Large intestine (tissue), 3 donors: Measurements from ENCODE around the gene GSG1L. TPM values are rescaled to one million over a fixed set of nuclear protein-coding genes. Genes with fewer than 3 reads are reported as not detected.

ENCODE experiments used
- DNase-seq, 2 donors: peaks; one replicate each; pipeline versions ENCODE4 v3.0.0 to v3.0.0-alpha.2; 2013
- H3K27ac ChIP-seq: one replicate; pipeline ENCODE4 v1.5.1; 2013; ENCODE audit warnings: low read length
- H3K27me3 ChIP-seq: 2 replicates; pipeline ENCODE4 v1.6.1; 2013; ENCODE audit warnings: low read length; ENCODE audit not compliant: control insufficient read depth, insufficient read depth
- H3K36me3 ChIP-seq: 2 replicates; pipeline ENCODE4 v1.6.1; 2013; ENCODE audit warnings: low read length; ENCODE audit not compliant: control insufficient read depth, insufficient read depth
- H3K4me1 ChIP-seq: one replicate; pipeline ENCODE4 v1.6.1; 2013; ENCODE audit warnings: low read length; ENCODE audit not compliant: control insufficient read depth, insufficient read depth
- H3K4me3 ChIP-seq: one replicate; pipeline ENCODE4 v1.5.1; 2013; ENCODE audit warnings: low read length
- H3K9me3 ChIP-seq: one replicate; pipeline ENCODE4 v1.6.1; 2013; ENCODE audit warnings: mild to moderate bottlenecking, low read depth, low read length, moderate library complexity; ENCODE audit not compliant: control insufficient read depth
- WGBS: methylation state at CpG from one replicate; pipeline ENCODE4 v1.1.5; 2013; ENCODE audit warnings: low lambda C conversion rate; ENCODE audit not compliant: insufficient coverage; 5-methylcytosine and 5-hydroxymethylcytosine counted together
- polyA plus RNA-seq: library from polyadenylated mRNA; unstranded; fragments of 120-200 nt; gene quantifications from one replicate; pipeline ENCODE4 v1.2.1, GENCODE V29; 2013

The GSG1L gene
- polyA plus RNA-seq, 1 donor = 1.2 TPM

DNA sequence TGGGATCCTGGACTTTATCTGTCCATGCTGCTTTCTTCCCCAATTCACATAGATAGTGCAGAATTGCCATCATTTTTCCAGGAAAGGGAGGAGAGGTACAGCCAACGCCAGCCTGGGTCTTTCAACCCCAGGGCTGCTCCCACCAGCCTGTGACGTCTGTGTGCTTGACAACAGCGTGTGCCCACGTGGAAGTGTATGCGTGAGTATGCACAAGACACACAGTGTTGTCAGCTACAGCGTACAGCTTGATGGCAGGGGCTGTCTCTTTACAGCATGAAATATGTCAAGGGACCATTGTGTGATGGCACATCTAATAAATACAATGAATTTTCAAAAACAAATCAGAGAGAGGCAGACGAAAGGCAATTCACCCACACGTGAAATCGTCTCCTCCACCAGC lies 62.3 kb downstream of the GSG1L start:
- Histone ChIP-seq H3K27me3 (no peaks in the 10 kb centered on the region), H3K4me1 (no peaks in the 10 kb centered on the region), H3K4me3 (no peak overlapping the region), H3K9me3 (no peaks in the 10 kb centered on the region), H3K36me3 (no peaks in the 10 kb centered on the region), H3K27ac (no peak overlapping the region)
- no CpG with 5 or more reads among the region's 9 CpGs for WGBS
- DNase-seq = no peak

DNA sequence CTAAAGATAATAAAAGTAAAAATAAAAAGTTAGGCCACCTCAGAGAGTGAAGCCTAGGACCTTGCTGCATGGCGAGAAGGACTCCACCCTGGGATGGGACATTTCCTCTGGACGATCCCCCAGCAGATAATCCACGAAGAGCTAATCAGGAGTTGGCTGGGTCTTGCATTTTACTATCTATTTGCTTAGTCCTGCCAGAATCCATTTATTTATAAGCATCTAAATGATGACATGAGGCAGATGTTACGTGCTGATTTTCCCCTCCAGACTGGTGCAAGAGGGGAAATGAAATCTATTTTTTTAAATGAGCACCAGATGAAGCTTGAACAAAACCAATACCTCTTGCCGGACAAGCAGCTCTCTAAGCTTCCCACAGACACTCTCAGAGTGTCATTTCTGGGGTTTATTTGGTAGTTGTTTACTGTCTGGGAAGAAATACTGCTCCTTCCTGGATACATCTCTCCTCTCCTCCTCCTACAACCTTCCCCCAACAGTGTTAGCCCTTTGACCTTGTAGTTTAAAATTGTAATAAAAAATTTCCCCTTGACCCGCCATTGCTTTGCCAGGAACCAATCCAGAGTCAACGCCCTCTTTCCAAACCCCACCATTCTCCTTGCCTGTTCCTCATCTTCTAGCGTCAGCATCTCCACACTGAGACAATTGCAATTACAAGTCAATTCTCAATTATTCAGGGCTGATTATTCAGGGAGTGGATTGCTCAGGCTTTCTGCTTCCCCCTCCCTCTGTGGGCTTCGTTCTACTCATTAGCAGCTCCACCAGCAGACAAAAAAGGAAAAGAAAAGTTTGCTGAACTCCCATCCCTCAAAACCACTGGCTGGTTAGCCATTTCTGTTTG lies 63.0 kb downstream of the GSG1L start:
- Histone ChIP-seq H3K27ac (no peak overlapping the region), H3K36me3 (no peaks in the 10 kb centered on the region), H3K9me3 (no peaks in the 10 kb centered on the region), H3K4me3 (no peak overlapping the region), H3K4me1 (no peaks in the 10 kb centered on the region), H3K27me3 (no peaks in the 10 kb centered on the region)
- WGBS = 51% methylated on average over 2 of the region's 9 CpGs
- no peak for DNase-seq

DNA sequence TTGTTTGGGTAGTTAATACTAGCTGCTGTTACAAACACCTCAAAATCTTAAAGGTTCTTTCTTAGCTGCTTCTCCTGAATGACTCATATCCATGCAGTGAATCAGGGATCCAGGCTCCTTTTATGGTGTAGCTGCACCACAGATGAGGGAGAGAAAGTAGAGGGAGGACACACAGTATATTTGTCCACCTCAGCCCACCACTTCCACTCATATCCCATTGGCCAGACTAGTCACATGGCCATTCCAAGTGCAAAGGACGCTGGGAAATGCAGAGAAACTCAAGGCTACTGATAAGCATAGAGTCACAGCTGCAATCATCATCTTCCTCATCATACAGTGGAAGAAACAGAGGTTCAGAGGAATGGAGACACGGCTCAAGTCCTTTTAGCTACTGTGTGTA lies 63.8 kb downstream of the GSG1L start:
- no CpG with 5 or more reads among the region's 2 CpGs for WGBS
- Histone ChIP-seq H3K9me3 (no peaks in the 10 kb centered on the region), H3K4me1 (no peaks in the 10 kb centered on the region), H3K27me3 (no peaks in the 10 kb centered on the region), H3K27ac (no peak overlapping the region), H3K4me3 (no peak overlapping the region), H3K36me3 (no peaks in the 10 kb centered on the region)
- DNase-seq = no peak

DNA sequence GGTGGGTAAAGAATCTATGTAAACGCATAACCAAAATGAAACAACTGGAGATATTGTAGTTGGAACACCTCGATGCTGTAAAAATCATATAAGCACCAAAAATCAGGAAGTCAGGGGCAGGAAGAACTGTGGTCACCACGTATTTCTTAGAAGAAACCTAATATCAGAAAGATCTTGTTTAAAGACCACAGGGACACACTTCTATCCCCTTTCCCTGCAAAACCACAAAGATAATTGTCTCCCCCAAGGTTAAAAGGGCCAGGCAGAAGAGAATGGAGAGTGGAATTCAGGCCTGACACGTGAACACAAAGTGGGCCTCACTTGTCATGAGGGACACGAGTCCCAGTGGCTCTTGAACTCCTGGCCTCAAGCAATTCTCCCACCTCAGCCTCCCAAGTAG lies 68.1 kb downstream of the GSG1L start:
- Histone ChIP-seq H3K27me3 (no peaks in the 10 kb centered on the region), H3K9me3 (no peaks in the 10 kb centered on the region), H3K36me3 (no peaks in the 10 kb centered on the region), H3K4me1 (no peaks in the 10 kb centered on the region), H3K27ac (no peak overlapping the region), H3K4me3 (no peak overlapping the region)
- 100% methylated on average over 1 of the region's 5 CpGs for WGBS
- no peak for DNase-seq

DNA sequence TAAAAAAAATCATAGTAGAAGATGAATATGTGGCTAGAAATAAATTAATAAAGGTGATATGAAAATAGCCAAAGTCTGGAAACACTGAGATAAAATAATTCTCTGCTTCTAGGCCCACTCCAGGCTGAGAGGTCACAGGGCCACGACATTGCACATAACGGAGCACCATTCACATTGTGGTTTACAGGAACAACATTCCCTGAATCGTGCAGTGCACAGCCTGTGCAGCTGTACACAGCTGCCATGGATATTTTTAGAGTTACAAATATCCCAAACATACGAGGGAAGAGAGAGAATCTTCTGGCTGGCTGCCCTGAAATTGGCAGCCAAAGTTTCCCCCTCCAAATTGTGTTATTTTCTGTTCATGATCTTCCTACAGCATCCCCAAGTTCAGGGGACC lies 68.8 kb downstream of the GSG1L start:
- no peaks in the 10 kb centered on the region for H3K36me3 ChIP-seq
- H3K4me3 ChIP-seq = no peak overlapping the region
- no peak overlapping the region for H3K27ac ChIP-seq
- no CpG with 5 or more reads among the region's 4 CpGs for WGBS
- no peaks in the 10 kb centered on the region for H3K9me3 ChIP-seq
- no peaks in the 10 kb centered on the region for H3K27me3 ChIP-seq
- no peak for DNase-seq
- no peaks in the 10 kb centered on the region for H3K4me1 ChIP-seq

DNA sequence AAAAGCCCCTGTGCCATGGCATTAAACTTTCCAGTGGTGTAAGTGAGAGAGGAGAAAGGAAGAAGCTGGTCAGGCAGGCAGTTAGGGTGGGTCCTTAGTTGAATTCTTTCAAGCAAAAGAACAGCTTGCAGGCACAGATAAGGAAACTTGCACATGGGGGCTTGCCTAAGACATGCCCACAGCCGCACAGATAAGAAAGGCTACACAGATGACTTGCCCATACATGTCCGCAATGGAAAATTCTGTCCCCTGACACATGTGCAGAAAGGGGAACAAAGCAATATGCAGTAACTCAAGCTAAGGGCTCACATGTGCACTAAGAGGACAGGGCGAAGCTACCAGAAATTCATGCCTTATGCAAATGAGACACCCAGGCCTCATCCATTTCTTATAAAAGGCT lies 69.9 kb downstream of the GSG1L start:
- no peak for DNase-seq
- H3K4me3 ChIP-seq = no peak overlapping the region
- no CpG with 5 or more reads among the region's 3 CpGs for WGBS
- no peak overlapping the region for H3K27ac ChIP-seq
- no peaks in the 10 kb centered on the region for H3K4me1 ChIP-seq
- H3K27me3 ChIP-seq = no peaks in the 10 kb centered on the region
- no peaks in the 10 kb centered on the region for H3K9me3 ChIP-seq
- H3K36me3 ChIP-seq = no peaks in the 10 kb centered on the region

DNA sequence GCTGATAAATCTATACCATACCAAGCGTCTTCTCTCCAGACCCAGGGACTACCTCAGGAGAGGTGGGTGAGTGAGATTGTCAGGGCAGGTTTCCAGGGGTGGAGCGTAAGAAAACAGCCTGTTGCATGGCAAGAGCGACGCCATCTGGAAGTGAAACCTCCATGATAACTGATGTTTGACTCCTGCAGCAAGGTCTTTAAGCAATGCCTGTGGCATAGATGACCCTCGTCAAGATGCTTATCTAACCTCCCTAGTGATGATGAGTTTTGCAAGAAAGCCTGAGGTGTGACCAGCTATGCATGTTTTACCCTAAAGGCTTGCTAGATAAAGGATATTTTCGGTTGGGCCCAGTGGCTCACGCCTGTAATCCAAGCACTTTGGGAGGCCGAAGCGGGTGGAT lies 71.6 kb downstream of the GSG1L start:
- Histone ChIP-seq H3K9me3 (no peaks in the 10 kb centered on the region), H3K27me3 (no peaks in the 10 kb centered on the region), H3K27ac (no peak overlapping the region), H3K36me3 (no peaks in the 10 kb centered on the region), H3K4me1 (no peaks in the 10 kb centered on the region), H3K4me3 (no peak overlapping the region)
- no CpG with 5 or more reads among the region's 9 CpGs for WGBS
- DNase-seq = no peak

DNA sequence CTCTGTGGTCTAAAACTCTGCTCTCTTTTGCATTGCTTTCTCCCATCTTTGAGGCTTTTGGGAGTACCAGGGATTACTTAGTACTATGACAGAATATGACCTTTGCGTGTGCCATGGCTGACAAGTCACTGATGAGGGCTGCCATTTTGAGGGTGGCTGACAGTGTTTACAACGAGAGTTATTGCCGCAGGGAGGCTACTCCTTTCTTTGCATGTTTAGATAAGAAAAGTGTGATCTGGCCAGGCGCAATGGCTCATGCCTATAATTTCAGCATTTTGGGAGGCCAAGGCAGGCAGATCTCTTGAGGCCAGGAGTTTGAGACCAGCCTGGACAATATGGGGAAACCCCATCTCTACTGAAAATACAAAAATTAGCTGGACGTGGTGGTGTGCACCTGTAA lies 77.5 kb downstream of the GSG1L start:
- no peaks in the 10 kb centered on the region for H3K9me3 ChIP-seq
- no peak overlapping the region for H3K27ac ChIP-seq
- no peaks in the 10 kb centered on the region for H3K36me3 ChIP-seq
- no CpG with 5 or more reads among the region's 5 CpGs for WGBS
- H3K4me1 ChIP-seq = no peaks in the 10 kb centered on the region
- H3K4me3 ChIP-seq = no peak overlapping the region
- no peaks in the 10 kb centered on the region for H3K27me3 ChIP-seq
- DNase-seq = no peak

DNA sequence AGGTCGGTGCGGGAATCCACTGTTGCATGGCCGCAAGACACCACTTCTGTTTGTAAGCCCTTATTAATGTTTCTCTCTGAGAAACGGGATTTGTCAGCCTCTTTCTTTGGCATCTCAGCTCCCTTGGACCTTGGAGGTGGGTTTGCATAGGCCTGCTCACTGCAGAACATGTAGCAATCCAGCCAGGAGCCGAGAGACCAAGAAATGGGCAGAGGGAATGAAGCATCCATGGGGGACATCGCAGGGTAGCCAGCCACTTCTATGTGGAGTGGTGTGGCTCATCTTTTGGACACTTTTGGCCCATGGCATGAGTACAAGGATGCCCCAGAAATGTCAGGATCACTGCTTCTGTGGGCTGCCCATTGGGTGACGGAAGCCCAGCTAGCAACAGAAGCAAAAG lies 79.4 kb downstream of the GSG1L start:
- no peak for DNase-seq
- 60% methylated on average over 1 of the region's 7 CpGs for WGBS
- no peak overlapping the region for H3K27ac ChIP-seq
- H3K9me3 ChIP-seq = no peaks in the 10 kb centered on the region
- no peak overlapping the region for H3K4me3 ChIP-seq
- H3K27me3 ChIP-seq = no peaks in the 10 kb centered on the region
- no peaks in the 10 kb centered on the region for H3K4me1 ChIP-seq
- no peaks in the 10 kb centered on the region for H3K36me3 ChIP-seq

DNA sequence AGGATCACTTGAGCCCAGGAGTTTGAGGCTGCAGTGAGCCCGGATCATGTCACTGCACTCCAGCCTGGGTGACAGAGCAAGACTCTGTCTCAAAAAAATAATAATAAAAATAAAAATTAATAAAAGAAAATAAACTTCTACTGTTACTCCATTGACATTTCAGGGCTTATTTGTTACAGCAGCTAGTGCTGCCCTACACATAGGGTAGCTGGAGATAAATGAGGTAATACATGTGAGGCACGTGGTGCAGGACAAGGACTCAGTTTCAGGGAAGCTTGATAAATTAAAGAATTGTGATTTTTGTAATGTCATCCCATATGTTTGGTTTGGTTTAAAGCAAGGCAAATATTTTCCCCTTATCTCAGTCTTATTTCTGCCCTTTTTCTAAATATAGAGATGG lies 80.3 kb downstream of the GSG1L start:
- no peaks in the 10 kb centered on the region for H3K27me3 ChIP-seq
- no peak for DNase-seq

DNA sequence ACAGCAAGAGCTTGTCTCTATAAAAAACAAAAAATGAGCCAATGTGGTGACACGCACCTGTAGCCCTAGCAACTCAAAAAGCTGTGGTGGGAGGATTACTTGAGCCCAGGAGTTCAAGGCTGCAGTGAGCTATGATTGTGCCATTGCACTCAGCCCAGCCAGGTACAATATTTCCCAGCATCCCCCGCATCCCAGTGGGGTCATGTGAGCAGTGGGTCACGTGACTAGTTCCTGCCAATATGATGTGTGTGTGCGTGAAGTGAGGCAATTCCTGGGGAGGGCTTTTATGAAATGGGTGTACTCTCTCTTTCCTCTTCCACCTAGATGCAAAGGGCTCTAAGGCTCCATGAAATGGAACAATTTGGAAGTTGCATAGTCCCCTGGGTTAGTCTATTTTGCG lies 81.3 kb downstream of the GSG1L start:
- Histone ChIP-seq H3K36me3 (no peaks in the 10 kb centered on the region), H3K27ac (no peak overlapping the region), H3K4me1 (no peaks in the 10 kb centered on the region), H3K27me3 (no peaks in the 10 kb centered on the region), H3K4me3 (no peak overlapping the region), H3K9me3 (no peaks in the 10 kb centered on the region)
- no CpG with 5 or more reads among the region's 5 CpGs for WGBS
- DNase-seq = no peak

More for the DNA sequence above, 80.3 kb downstream of the GSG1L start:
- Histone ChIP-seq H3K4me3 (no peak overlapping the region), H3K27ac (no peak overlapping the region), H3K4me1 (no peaks in the 10 kb centered on the region), H3K9me3 (no peaks in the 10 kb centered on the region), H3K36me3 (no peaks in the 10 kb centered on the region)
- WGBS = no CpG with 5 or more reads among the region's 2 CpGs
